Esophagus (tissue), 2 donors: ENCODE data around the gene LSR. TPM values are rescaled to one million over a fixed set of nuclear protein-coding genes. Genes with fewer than 3 reads are reported as not detected.

Source experiments
- H3K27ac ChIP-seq, 2 donors: one replicate each; pipeline ENCODE4 v1.5.1; 2013; ENCODE audit warnings: low read depth in 2 of 2, mild to moderate bottlenecking in 2 of 2, inconsistent platforms in 1 of 2, low read length in 1 of 2, moderate library complexity in 1 of 2
- H3K27me3 ChIP-seq, 2 donors: one replicate each; pipeline ENCODE4 v1.6.1; 2013; ENCODE audit warnings: low read length in 2 of 2, control low read depth in 1 of 2, mild to moderate bottlenecking in 1 of 2; ENCODE audit not compliant: insufficient read depth in 2 of 2, control insufficient read depth in 1 of 2
- H3K36me3 ChIP-seq, 2 donors: one replicate each; pipeline ENCODE4 v1.6.1; 2013; ENCODE audit warnings: low read length in 1 of 2; ENCODE audit not compliant: control insufficient read depth in 2 of 2, insufficient read depth in 2 of 2
- H3K4me1 ChIP-seq, 2 donors: one replicate each; pipeline ENCODE4 v1.6.1; 2013; ENCODE audit warnings: low read length in 1 of 2; ENCODE audit not compliant: control insufficient read depth in 2 of 2, insufficient read depth in 2 of 2
- H3K4me3 ChIP-seq, 2 donors: one replicate each; pipeline ENCODE4 v1.5.1; 2013; ENCODE audit warnings: low read length in 2 of 2, mild to moderate bottlenecking in 2 of 2, low read depth in 1 of 2, moderate library complexity in 1 of 2
- H3K9me3 ChIP-seq, 2 donors: one replicate each; pipeline ENCODE4 v1.6.1; 2013; ENCODE audit warnings: mild to moderate bottlenecking in 2 of 2, low read depth in 1 of 2, low read length in 1 of 2, moderate library complexity in 1 of 2; ENCODE audit not compliant: control insufficient read depth in 2 of 2, insufficient read depth in 1 of 2
- WGBS, 2 donors: extraction: QIAGEN DNeasy Blood & Tissue Kit; methylation state at CpG; one replicate each; pipeline ENCODE4 v1.1.7; 2013; 5-methylcytosine and 5-hydroxymethylcytosine counted together
- polyA plus RNA-seq, 2 donors: library from polyadenylated mRNA; stranded (reverse); fragments of 200-250 nt; gene quantifications; one replicate each; pipeline ENCODE4 v1.2.3, GENCODE V29; 2013
- donor health status: healthy with polysubstance abuse.
- donor health status: Bipolar disorder and iron deficiency.

The LSR gene
- polyA plus RNA-seq, 2 donors: 39.0 to 63.5 TPM

DNA sequence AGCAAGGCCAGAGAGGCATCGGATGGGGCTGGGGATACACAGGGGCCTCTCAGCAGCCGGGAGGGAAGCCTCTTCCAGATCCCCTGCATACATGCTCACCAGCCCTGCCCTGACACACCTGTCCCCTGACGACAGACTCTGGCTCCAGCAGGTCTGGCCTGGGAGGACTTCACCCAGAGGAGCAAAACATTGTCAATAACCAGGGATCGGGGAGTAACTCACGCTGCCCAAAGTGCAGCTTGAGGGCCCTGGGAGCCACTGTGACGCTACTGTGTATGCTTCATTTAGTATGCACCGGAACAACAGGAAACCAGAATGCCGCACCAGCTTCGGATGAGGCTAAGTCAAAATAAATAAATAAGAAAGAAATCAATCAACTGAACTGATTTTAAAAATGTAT, 67.8 kb downstream of the LSR start:
- Histone ChIP-seq H3K4me1 (no peaks in the 10 kb centered on the region), H3K4me3 (no peak overlapping the region), H3K27ac (no peak overlapping the region), H3K27me3 (peaks cover 0 to 2% of the 10 kb centered on the region in 2 donors), H3K9me3 (no peaks in the 10 kb centered on the region), H3K36me3 (no peaks in the 10 kb centered on the region)
- 77 to 81% methylated on average over 9 of the region's 9 CpGs for WGBS, 2 donors

Other genes starting within 250 kb of the LSR start
- 10 to 100 TPM; 11.7 to 14.0 TPM for gene GRAMD1A, start 248.7 kb upstream of the LSR start, polyA plus RNA-seq
- 1 to 10 TPM in 1 of 2 donors, under 1 TPM in 1; 0.73 to 1.1 TPM for gene SCN1B, start 218.5 kb upstream of the LSR start, polyA plus RNA-seq
- under 1 TPM; 0.04 to 0.16 TPM for gene HPN, start 207.3 kb upstream of the LSR start, polyA plus RNA-seq
- gene FXYD3, start 133.2 kb upstream of the LSR start, polyA plus RNA-seq: 100 to 1,000 TPM; 630 to 697 TPM
- 1 to 10 TPM; 6.5 to 10.0 TPM for gene LGI4, start 113.9 kb upstream of the LSR start, polyA plus RNA-seq
- gene FXYD1, start 110.2 kb upstream of the LSR start, polyA plus RNA-seq: 10 to 100 TPM; 13.2 to 21.4 TPM
- gene FXYD7, start 105.7 kb upstream of the LSR start, polyA plus RNA-seq: under 1 TPM; 0.09 to 0.14 TPM
- 10 to 100 TPM; 33.5 to 94.9 TPM for gene FXYD5, start 94.3 kb upstream of the LSR start, polyA plus RNA-seq
- under 1 TPM in 1 of 2 donors, not detected in 1; 0.08 TPM for gene FAM187B, start 20.3 kb upstream of the LSR start, polyA plus RNA-seq
- 10 to 100 TPM; 74.7 to 97.6 TPM for gene USF2, start 20.0 kb downstream of the LSR start, polyA plus RNA-seq
- gene HAMP, start 33.5 kb downstream of the LSR start, polyA plus RNA-seq: under 1 TPM in 1 of 2 donors, not detected in 1; 0.08 TPM
- not detected for gene MAG, start 43.2 kb downstream of the LSR start, polyA plus RNA-seq
- 1 to 10 TPM in 1 of 2 donors, under 1 TPM in 1; 0.71 to 1.2 TPM for gene CD22, start 80.2 kb downstream of the LSR start, polyA plus RNA-seq
- gene FFAR1, start 98.9 kb downstream of the LSR start, polyA plus RNA-seq: not detected
- gene FFAR3, start 109.5 kb downstream of the LSR start, polyA plus RNA-seq: not detected
- gene GPR42, start 122.1 kb downstream of the LSR start, polyA plus RNA-seq: not detected
- gene FFAR2, start 199.3 kb downstream of the LSR start, polyA plus RNA-seq: 1 to 10 TPM in 1 of 2 donors, under 1 TPM in 1; 0.59 to 1.4 TPM
- 100 to 1,000 TPM; 109 to 238 TPM for gene KRTDAP, start 241.5 kb downstream of the LSR start, polyA plus RNA-seq